NAMALWA (cell line): ENCODE results near the gene PTPRG.
A peak's percentile ranks its signal among the peaks of the same experiment; 100 is the strongest.

Source experiments
- DNase-seq: peaks from one replicate; pipeline ENCODE4 v3.0.0-alpha.2; 2015; ENCODE audit warnings: low spot score

Gene PTPRG

DNA sequence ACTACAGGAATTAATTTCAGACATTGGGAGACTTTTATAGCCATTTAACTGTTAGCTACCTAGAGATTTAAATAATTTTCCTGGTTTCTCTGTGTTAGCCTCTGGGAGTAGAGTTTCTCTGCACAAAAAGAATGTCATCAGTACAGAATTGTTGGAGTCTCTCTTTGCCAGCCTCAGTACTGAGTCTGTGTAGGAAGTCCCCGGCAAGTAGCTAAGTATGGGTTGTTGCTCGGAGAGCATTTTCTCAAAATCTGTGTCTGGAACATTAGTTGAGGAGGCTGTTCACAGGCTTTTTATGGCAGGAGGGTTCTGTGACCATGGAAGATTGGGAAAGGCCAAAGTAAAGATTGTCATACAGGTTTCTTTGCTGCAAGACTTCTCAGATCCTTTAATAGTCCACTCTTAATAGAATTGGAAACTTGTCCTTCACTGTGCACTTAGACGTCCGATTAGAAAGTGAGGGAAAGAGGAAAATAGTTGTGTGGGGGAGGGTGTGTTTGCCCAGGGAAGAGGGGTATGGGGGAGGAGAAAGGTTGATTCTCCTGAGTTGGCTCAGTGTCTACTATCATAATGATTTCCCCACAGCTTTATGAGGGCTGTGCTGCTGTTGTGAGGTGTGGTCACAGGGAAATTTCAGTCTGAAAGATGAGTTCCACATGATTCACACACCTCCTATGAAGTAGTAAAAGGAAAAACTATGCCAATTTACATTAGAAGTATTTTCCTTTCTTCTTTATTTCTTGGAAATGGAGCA, 207.1 kb downstream of the PTPRG start:
- DNase-seq: no peak

DNA sequence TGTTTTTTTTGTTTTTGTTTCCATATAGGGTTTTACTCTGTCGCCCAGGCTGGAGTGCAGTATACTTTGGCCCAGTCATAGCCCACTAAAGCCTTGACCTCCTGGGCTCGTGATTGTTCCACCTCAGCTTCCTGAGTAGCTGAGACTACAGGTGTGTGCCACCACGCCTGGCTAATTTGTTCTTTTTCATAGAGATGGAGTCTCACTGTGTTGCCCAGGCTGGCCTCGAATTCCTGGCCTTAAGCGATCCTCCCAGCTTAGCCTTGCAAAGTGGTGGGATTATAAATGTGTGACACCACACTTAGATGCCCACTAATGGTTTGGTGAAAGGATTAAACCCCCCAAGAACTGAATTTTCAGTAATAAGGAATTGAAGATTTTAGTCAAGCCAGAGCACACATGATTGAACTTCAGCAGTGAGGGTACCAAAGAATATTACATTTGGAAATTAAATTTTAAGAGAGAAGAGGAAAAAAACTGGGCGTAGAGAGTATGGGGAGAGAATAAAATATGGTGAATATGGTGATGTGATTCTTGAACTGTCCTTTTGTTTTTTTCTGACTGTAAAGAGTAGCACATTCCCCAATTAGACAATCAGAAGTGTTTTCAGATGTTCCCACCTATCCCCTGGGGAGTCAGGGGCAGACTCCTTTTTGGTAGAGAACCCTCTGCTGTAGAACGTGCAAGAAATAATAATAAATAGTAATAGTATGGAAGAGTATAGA, 208.1 kb downstream of the PTPRG start:
- DNase-seq: no peak

DNA sequence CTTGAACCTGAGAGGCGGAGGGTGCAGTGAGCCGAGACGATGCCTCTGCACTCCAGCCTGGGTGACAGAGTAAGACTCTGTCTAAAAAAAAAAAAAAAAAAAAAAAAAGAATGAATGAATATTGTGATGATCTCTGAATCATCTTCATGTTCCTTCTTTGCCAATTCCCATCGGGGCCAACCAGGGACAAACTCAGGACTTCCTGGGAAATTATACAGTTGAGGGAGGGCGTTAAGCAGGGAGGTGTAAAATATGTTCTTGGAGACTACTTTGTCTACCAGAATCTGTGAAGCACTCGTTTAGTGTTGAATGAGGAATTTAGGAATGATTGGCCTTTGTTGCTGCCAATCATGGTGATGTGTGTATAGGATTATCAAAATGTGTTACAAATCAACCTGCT, 210.6 kb downstream of the PTPRG start:
- no peak for DNase-seq

DNA sequence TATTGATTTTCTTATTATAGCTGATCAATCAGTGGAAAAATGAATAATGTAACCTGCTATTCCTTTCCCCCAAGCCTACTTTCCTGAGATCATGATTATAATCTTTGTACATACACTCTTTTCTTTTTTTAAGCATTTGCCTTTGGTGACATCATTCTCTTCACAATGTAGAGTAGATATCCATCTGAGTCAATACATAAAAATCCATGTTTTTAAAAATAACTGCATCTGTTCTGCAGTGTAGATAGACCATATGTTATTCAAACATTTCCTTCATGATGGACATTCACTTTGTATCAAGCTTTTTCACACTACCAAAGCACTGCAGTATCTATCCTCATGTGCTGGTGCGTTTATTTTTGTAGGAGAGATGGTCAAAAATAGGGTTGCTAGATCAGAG, 211.1 kb downstream of the PTPRG start:
- no peak for DNase-seq

DNA sequence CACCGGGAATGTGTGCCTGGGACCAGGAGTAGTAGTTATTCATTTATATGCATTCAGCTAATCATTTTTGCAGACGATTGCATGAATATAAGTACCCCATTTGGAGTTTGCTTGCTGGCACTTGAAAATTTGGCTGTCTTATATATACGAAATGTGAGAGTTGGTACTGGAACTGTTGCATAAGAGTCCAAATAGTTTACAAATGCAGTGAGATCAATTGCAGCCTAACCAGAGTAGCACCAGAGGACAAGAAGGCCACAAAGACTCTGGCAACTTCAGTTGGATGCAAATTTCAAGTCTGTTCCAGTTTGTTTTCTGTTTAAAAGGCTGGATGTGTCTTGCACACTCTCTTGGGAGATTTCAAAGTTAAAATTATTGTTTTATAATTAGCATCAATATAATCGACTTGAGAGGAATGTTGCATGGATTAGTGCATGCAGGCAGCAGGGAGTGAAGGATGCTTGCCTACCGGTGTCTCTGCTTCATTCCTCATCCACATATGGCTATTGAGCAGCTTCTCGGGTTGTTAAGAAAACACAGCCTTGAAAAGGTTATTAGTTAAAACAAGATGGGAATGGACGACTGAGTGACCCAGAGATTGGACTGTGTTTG, 213.0 kb downstream of the PTPRG start:
- no peak for DNase-seq

DNA sequence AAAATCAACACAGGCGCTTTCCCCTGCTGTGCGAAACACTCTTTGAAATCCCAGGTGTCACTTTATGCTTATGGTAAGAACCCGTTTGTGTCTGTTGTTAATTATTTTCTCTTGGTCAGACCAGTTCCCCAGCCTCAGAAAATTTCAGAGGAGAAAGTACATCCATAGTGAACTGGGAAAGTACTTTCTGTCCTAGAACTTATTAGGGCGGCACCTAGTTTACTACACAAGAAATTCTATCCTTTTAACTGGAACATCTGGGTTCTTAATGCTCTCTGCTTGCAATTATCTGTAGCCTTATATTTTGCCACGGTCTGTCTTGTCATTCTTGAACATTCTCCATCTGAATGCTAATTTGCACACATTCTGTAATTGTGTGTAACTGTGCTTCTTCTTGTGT, 215.0 kb downstream of the PTPRG start:
- no peak for DNase-seq

DNA sequence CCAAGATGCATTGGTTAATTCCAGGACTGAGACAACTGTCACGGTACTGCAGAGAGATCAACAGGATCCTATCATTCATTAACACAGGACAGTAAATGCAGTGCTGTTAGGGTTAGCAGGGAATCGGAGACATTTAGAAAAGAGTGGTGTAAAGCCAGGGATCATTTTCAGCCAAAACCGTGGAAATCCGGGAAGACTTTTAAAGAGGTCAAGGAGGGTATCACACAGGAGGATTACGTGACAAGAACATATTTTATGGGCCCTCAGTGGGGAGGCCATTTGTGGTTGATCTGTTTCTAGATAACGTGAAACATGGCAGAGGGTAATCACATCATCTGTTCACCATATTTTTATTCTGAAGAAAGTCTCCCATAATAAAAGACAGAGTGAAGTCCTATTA, 216.1 kb downstream of the PTPRG start:
- no peak for DNase-seq

DNA sequence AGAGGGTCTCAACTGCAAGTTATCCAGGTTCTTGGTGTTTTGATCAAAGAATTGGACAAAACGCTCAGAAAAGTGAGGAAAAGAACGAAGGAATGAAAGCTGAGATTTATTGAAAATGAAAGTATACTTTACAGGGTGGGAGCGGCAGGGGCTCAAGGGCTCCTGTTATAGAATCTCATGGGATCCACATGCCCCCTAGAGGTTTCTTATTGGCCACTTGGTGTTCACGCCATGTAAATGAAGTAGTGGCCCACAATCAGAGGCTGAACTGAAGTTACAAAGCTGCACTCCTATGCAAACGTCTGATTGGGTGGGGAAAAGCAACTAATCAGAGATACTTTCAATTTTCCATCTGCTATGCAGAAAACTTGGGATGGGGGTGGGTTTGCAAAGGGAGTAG, 216.7 kb downstream of the PTPRG start:
- no peak for DNase-seq

DNA sequence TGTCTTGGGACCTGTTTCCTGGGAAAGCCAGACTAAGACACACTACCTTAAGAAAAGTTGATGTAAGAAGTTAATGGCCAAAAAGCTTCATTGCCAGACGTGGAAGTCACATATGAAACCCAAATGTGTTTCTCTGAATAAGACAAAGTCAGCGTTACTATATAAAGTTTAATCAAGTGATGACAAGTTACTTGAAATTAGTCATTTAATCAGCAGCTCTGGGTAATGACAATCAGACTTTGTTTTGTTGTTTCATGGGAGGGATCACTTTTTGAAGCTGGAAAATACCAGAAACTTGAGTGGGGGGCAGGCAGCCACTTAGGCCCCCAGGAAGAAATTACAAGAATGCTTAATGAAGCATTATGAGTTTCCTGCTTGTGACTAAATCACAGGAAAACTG, 218.6 kb downstream of the PTPRG start:
- DNase-seq: no peak

DNA sequence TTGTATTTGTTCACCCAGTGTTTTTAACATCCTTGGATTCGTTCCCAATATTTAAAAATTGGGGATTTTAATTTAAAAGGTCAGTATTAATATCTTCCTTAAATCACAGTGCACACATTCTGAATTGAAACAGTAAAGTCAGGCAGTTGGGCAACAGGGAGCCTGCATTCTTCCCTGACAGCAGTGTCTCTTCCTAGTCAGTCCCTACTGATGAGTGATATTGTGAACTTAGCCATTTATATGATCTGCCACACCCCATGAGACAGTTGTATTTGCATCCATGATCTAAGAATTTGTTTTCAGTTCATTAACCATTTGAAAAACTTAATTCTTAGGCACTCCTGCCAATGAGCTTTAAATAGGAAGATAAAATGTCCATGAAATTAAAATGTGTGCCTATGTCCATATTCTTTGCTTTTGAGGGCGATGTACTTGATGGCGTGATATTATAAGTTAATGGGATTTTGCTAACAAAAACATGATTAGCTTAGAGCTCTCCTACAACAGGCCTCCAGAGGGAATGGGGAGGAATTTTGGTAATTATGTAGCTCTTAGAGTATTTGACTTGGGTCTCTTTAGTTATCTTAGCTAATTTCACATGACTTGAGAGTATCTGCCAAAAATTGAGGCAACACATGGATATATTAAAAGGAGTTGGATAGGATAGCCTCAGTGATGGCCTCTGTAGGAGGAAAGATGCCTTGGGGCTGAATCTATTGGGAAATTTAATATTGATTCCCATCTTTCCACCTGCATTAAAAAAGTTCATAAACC, 219.3 kb downstream of the PTPRG start:
- no peak for DNase-seq

DNA sequence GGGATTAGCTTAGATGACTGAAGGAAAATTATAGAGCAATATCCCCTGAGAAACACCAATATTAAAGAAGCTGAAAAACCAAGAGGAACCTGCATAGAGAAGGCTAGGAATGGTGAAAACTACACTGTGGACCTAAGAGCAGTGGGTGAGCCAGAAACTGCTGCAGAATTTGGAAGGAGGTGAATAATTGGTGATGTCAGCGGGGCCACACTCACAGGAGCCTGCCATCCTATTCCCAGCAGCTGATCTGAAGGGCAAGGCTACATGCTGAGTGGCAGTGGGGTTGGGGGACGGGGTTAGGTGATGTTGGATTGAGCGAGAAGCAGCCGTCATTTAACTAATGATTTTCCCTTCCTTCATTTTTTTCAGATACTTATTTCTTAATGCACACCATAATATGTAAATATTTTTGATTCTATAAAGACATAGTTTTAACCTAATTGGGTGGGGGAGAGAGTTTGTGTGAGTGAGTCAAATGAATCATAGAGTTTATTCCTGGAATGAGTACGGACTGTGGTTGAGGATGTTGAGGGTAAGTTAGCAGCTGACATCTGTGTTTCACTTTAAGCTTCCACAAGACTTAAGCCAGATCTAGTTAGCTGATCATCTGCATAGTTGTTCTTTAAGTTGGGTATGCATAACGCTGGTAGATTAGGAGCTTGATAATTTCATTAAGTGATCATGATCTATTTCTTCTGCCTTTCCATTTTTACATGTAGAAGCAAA, 222.8 kb downstream of the PTPRG start:
- no peak for DNase-seq

DNA sequence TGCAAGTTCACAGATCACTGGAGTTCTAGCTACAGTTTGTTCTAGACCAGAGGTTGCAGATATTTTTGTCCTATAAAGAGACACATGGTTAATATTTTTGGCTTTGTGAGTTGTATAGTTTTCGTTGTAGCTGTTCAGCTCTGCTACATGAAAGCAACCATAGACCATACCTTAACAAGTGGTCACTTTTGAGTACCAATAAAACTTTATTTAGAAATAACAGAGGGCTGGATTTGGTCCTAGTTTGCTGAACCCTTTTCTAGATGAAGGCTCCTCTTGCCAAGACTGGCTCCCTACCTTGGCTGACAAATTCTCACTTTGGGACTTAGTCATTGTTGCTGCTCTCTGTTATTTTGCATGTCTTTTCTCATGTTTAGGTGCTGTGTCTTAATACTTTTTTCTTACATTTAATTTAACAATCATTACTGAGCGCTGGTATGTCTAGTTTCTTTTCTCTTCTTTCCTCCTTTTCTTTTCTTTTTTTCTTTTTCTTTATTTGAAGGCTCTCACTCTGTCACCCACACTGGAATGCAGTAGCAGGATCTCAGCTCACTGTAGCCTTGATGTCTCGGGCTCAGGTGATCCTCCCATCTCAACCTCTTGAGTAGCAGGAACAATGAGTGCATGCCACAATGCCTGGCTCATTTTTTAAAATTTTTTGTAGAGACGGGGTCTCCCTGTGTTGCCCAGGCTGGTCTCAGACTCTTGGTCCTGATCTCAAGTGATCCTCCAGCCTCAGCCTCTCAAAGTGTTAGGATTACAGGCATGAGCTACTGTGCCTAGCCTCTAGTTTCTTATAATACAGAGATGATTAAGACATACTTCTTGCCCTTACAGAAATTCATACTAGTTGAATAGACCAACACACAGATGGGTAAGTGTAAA, 227.5 kb downstream of the PTPRG start:
- DNase-seq: peak; percentile 0

DNA sequence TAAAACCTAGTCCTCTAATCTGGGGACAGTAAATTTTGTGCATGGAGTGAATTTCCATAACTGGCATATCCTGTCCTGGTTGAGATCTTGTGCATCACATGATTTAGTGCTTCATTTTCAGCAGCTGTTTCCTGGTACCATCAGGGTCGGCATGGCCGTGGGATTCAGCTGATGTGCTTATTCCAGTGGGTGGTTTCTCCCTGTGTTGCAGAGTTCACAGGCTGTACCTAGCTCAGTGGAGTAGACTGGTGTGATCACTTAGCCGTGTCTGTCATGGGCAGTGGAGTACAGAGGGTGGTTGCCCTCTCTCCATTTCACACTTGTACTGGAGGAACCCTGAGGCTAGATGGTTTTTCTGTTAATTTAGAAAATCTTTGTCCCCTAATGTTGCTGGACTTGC, 228.5 kb downstream of the PTPRG start:
- DNase-seq: no peak

DNA sequence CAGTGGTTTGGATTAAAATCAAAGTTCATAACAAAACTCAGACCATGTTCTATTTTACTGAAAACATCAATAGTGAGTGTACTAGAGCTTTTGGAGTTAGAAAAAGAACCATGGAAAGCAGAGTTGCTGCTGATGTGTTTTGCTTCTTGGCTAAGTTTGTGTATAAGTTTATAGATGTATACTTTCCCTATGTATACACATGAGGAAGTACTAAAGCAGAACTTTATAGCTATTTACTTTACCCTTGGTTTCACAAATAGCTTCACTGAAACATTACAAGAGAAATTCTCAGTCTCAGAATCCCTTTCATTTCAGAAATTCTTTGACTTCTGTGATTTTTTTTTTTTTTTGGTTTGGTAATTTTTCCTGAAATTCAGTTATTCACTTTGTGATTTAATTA, 229.0 kb downstream of the PTPRG start:
- no peak for DNase-seq

DNA sequence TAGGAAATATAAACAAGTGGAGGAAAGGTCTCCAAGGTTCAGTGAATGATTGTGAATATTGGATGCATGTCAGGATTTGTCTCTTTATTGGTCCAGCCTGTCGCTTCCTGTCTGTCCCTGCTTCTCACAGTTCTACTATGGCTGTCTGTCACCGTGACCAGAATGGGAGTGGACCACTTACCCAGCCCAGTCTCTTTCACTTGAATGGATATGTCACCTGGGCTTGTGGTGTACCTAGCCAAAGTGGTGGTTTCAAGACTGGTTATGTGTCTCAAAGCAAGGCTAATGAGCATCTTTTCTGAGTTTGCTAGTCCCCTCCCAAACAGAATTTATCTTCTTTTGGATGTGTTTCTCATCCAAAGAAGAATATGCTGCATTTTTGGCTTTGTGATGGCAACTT, 231.7 kb downstream of the PTPRG start:
- no peak for DNase-seq

DNA sequence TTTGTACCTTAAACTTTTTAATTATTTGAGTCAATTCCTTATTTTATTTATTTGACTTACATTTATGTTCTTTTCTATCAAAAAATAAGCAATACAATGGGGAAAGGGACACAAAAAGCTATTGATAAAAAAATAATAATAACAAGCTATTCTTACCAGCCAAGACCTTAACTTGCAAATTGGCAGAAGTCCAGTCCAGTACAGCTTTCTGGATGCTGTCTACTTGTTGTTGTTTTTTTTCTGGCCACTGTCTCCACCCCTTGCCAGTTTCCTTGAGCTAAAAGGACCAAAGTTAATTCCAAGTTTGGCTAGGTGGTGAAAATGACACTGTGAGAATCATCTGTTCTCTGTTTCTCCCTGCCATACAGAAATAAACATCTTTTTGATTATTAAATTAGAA, 232.2 kb downstream of the PTPRG start:
- no peak for DNase-seq

DNA sequence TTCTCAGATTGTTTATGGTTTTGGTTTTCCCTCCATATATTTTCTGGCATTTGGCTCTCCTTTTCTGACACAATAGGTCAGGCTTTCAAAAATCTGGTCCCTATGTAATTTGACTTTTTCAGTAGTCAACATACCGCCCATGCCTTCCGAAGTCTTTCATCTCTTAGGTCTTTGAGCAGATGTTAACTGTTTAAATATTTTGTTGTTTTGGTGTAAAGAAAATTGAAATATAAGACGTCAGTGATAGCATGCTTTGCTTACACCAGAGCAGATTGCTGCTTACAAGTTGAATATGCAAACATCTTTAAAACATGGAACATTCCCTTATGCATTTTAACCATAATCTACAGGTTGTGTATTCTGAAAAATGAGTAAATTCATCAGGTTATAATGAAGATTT, 233.0 kb downstream of the PTPRG start:
- no peak for DNase-seq

DNA sequence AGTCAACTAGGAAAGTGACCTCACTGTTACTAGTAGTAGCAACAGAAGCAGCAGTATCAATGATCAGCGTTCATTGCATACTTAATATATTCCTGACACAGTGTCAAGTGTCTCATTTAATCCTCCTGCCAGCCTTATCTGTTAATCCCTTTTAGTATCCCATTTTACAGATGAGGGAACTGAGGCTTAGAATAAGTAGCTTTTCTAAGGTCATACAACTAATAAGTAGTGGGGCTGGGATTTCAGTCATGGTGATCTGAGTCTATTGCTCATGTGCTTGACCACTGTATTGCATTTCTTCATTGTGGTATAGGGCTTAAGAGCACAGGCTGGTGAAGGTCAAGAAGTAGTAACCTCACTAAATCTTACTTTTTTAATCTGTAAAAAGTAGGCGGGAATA, 233.6 kb downstream of the PTPRG start:
- DNase-seq: no peak

DNA sequence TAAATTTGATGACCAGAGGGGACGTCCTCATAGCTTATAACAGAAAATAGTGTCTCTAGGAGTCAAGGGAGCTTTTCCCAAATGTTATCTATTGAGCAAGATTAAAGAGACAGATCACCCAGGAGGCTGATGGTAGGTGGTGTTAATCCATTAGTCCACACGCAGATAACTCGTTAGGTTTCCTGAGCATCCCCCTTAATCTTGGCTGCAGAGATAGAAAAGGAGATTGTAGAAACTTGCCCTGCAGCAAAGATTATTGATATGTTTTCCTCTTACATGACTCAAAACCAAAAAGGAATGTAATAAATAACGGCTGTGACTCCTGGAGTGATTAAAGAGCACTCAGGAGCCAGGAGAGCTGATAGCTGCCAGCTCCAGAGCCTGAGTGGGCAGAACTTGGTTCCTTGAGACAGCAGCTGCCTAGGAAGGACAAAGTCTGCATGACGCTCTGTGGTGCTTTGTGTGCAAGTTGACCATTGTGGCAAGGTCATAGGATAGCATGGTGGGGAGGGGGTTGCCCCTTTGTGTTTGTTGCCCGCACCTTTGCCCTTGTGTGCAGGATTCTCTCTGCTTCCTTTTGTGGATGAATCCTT, 234.8 kb downstream of the PTPRG start:
- no peak for DNase-seq

DNA sequence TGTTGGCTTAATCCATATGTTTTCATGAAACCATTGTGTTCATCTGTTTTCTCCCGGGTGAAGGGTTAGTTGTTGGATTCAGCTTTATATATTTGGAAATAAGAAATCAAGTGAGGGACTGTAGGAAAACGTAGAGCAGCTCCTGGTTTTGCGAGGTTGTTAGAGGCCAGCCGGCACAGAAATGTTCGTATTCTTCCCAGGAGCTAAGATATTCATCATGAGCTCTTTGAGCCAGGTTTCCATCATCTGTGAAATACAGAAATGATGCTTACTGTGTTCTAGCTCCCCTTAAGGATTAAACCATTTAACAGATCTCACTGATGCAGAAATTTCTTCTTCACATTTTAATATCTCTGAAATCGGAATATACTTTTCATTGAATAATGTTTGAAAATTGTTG, 235.5 kb downstream of the PTPRG start:
- DNase-seq: no peak

DNA sequence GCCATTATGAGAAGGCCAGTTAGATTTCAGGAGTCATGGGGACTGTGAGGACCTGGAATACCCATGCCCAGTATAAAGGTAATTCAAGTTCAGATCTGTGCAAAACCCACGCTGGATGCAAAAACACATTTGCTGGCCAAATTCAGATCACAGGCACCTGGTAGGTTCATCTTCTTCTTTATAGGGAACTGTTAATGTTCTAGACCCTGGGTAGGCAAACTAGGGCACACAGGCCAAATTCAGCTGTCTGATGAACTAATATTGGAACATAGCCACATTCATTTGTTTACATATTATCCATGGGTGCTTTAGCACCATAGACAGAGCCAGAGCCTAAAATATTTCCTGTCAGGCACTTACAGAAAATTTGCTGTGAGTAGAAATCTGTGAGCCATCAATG, 241.4 kb downstream of the PTPRG start:
- no peak for DNase-seq
